Embryonic facial prominence (tissue), 1 donor: Measurements from ENCODE around the gene CARD10.
"Not testable (repeated sequence)": the region's sequence is repeated elsewhere in the genome, so short reads cannot be mapped to it uniquely, and the experiment has no call there.

Experiments
- DNase-seq: peaks from one replicate; pipeline ENCODE4 v3.0.0-alpha.2; 2016; ENCODE audit errors: extremely low spot score

The CARD10 gene

DNA sequence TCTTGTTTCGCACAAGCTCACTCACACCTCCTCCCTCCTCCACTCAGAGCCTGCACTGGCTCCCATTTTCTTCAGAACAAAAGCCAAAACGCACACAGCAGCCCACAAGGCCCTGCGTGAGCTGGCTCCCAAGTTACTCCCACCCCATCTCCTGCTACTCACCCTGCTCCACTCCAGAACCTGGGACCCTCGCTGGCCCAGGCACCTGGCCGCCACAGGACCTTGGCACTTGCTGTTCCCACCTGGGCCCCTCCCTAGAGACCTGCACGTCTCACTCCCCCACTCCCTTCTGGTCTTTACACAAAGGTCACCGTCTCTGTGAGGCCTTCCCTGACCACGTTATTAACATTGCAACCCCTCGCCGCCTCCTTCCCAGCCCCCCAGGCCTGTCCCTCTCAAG lies 32.1 kb downstream of the CARD10 start:
- DNase-seq: no peak

DNA sequence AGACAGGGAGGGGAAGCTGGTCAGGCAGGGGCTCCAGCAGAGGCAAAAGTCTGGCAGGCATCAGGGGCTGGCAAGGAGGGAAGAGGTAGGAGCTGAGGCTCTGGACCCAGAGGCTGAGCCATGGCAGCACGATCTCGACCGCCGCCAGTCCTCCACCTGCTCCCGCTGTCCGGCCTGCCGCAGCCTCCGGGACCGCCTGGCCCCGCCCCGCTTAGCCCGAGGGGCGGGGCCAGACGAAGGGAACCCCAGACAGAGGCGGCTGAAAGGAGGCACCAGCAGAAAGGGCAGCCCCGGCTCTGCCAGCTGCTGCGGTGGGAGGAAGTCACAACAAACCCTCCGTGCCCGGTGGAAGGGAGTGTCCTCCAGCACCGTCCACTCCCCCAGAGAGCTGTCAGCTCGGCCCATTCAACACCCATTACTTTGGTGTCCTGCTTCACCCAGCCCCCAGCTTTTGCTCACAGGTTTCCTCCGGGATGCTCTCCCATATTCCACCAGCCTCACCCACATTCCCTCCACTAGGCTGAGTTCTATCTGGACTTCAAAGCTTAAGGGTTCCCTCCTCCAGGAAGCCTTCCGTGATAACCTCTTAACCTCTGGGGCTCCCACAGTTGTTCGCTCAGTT lies 32.9 kb downstream of the CARD10 start, which contains the start of gene MFNG:
Gene MFNG (minus strand): TSS at position 161 of the 622 bp plus-strand sequence. CDS start 207 bp downstream, outside the sequence.
- no peak for DNase-seq

DNA sequence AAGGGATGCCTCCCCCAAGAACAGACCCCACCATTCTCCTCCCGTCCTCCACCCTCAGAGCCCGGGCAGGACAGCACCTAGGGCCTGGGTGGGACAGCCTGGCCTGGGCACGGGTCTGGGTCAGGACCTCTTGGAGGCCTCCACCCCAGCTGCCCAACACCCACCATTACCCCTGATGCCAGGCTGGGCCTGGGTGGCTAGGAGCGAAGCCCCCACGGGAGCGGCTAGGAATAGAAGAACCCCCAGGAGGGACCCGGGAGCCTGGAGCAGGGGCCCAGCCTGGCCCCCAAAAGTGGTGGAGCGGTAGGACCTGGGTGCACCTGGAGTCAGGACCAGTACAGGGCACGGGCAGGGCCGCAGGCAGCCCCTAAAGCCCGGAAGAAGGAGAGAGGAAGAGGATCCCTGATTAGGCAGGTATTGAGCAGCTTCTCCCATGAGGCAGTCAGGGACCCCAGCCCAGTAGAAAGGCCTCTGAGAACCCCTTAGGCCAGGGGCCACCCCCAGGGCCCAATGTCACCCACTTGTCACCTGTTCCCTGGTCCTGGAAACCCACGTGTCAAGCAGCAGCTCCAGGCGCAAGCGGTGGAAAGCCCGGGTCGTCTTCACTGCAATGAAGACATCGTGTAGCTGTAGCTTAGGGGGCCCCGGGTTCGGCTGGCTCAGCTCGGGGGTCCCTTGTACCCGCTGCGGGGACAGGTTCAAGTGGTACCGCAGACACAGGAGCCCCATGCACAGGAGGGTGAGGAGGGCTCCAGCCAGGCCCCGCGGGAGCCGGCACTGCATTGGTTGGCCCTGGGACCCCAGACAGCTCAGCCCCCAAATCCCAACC lies 33.6 kb downstream of the CARD10 start:
- no peak for DNase-seq

DNA sequence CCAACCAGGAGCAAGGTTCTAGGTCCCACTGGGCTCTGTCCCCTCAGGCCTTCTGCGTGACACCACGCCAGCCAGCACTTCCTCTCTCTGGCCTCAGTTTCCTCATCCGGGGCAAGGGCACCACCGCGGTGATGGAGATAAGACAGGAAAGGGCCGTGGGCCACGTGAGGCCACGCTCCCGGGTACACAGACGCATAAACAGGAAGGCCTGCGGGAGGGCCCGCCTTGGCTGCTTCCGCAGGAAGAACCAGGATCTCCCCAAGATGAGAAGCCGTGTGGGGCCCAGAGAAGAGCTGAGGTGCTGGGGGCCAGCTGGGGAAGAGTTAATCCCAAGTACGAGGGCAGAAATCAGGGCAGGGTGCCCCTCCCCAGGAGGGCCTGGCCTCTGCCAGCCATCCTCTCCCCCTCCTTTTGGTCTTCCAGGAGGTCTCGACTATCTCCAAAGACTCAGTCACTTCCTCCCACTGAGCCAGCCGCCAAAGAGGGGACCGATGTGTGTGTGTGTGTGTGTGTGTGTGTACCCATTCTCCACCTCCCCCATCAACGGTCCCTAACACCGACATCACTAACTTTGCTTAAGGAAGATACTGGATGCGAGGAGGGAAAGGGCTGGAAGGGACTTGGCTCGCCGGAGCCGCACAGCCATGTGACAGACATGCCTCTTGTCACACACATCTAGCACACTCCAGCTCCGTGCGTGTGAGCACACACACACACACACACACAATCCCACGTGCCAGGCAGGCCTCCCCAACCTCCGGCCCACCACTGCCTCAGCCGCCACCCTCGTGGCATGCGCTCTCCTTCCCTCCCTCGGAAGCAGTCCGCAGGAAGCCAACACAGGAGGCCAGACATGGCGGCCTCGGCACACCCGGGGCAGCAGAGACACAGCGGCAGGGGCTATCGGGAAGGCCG lies 34.5 kb downstream of the CARD10 start:
- DNase-seq: no peak

DNA sequence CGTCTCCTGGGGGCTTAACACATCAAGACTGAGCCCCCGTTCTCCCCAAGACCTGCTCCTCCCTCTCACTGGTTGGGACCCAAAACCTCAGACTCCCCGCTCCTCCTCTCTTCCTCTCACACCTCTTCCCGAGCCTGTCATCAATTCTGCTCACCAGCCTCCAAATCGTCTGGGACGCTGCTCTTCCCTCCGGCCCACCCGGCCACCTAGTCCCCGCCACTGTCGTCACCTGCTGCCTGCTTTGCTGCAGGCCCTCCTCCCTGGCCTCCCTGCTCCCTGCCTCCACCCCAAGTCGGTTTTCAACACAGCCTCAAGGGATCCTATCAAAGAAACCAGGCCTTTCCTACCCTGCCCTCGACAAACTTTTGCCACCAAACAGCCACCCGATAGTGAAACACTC lies 36.2 kb downstream of the CARD10 start:
- DNase-seq: no peak

DNA sequence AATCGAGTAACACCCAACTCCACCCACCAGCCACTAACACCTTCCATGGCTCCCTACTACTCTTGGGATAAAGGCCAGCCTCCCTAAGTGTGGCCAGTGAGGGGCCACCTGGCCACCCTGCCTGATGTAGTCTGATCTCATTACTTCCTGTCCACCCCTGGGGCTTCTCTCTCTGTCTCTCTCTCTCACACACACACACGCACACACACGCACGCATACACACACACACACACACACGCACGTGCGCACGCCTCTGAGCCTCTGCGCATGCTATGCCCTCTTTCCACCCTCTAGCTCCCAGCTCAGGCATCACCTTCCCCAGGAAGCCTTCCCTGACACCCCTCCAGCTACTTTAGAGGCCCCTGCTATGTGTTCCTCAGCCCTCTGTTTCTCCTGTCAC lies 37.0 kb downstream of the CARD10 start:
- DNase-seq: no peak

DNA sequence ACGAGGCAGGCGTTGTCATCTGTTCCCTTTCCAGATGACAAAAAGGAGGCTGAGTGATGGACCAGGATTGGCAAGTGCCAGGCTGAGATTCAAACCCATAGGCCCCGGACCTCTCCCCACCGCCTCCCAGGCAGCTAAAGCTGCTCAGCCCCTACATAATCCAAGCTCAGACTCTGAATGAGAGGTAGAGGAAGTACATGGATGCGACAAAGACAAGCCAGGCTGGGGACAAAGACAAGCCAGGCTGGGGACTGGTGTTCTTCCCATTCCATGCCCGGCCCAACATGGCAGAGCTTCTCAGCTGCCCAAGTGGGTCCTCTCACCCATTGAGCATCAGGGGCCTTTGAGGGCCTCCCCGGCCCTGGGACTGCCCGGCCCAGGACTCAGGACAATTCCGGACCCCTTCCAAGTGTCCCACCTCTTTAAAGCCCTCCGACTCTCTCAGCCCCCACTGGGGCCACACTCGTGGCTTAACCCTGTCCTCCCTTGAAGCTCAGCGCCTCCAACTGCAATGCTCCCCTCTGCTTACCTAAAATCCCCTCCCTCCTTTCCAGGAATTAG lies 37.8 kb downstream of the CARD10 start:
- DNase-seq: no peak

DNA sequence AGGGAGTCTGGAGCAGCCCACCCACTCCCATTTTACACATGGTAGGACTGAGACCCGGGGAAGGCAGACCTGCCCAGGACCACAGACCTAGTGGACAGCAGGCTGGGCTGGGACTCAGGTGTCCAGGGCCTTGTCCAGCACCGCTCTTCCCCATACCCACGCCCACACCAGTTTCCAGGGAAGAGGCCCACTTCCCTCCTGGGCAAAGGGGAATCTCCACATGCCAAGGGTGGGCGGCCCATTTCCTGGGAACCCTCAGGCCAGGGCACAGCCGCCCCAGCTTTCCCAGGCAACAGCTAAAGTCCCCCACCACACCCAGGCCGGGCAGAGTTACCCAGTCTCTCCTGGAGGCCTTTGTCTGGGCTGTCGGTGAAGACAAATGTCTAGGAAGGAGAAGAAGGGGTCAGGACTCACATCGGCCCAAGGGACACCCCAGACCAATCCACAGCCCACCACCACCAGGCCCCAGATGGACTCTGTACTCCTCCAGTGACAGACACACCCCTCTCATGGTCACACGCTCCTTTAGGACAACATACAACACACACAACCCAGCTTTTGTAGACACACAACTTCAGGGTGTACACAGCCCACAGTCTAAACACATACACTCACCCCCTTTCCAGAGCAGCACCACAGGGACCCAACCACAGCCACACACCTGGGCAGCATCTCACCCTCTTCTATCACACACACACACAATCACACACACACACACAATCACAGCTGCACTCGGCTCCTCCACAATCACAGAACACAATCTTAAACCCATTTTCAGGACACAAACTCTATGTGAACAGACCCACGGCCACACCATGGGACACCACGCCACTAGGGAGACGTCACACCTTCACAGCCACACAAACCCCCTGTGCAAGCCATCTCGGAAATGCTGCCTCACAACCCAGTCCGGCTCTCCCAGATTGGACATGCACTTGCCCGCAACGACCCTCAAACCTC lies 38.5 kb downstream of the CARD10 start:
- no peak for DNase-seq

DNA sequence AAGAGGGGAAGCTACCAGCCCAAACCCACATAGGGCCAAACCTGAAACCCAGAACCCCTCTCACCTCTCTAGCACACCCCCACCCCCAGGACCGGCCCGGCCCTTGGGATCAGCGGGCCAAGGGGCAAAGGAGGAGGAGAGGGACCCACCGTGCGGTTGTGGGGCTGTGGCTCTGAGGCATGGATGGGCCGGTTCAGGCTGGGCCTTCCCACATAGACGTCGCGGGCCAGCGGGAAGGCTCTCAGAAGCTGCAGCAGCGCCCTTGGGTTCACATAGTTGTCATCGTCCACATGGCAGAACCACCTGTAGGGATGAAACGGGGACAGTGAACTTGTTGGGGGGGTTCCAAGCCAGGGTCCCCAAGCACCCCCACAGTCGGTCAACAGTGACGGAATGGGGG lies 40.0 kb downstream of the CARD10 start:
- DNase-seq: no peak

DNA sequence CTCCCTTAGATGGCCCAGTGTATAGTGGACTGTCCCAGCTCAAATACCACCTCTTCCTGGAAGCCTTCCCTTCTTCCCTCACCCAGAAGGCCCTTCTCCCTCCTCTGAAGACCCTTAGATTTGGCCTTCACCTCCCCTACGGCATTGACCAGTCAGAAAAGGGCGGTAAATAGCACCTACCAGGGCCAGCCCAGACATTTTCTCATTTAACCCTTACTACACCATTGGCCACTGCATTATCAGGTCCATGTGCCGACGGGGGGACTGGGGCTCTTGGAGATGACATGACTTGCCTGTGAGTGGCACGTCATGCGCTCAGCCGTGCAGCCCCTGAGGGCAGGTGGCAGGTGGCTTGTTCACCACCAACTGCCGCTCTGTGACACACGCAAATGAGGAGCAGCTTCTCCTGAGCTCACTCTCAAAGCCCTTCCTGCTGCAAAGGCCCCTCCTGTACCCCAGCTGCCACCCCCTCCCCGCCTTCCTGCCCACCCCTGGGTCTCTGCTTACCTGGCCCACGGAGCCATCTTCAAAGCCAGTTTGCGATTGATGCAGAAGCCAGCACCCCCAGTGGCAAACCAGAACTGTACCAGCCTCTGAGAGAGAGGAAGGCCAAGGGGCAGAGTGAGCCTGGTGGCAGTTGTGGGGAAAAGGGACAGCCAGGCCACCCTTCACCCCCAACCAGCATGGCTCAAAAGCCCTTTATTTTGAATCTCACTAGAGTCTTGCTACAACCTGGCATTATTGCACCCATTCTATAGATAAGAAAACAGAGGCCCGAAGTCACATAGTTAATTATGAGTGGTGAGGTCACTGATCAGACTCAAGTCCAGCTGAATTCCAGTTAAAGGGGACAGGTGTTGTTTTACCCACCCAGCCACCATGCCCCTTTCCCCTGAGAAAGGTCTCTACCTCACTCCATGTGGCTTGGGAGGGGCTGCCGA lies 42.6 kb downstream of the CARD10 start:
- no peak for DNase-seq

DNA sequence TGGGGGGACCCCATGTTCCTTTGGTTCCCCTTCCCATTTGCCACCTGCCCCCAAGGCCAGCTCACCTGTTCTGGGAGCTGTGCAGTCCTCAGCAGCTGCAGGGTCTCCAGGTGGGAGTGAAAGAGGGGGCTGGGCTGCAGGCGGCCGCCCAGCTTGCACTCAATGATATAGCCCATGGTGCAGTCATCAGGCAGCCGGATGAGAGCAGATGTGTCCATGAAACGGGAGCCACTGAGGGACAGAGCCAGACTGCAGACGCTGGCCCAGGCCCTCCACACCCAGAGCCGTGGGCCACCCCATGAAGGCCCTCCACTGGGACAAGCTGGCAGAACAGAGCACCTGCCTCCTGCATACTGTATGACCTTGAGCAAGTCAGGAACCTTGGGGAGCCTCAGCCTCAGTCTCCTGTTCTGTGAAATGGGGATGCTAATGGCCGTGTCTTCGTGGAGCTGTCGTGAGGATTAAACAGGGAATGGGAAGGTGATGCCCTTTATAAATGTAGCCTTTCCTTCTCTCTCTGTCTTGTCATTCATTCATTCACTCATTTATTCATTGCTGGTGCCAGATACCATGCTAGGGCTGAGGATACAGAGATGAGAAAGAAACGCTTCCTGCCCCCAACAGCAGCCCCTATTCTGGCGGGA lies 44.6 kb downstream of the CARD10 start:
- DNase-seq: no peak

DNA sequence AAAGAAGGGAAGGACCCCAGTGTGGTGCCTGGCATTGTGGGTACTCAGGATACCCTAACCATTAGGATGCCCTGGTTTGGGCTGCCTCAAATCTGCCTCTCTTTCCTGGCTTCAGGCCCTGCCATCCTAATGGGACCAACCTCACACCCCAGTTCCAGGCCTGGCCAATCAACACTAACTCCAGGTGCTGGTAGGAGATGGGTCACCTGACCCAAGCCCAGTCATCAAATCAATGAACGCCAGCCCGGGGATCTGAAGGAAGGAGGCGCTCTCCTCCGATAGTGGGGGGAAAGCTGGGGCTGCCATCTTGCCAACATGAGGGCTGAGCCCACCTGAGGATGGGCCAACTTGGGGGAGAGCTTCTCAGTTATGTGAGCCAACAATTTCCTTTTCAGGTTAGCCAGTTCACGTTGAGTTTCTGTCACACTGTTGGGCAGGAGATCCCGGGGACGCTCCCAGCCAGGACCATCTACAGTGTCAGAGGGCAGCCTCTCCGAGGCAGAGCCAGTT lies 45.7 kb downstream of the CARD10 start:
- no peak for DNase-seq

DNA sequence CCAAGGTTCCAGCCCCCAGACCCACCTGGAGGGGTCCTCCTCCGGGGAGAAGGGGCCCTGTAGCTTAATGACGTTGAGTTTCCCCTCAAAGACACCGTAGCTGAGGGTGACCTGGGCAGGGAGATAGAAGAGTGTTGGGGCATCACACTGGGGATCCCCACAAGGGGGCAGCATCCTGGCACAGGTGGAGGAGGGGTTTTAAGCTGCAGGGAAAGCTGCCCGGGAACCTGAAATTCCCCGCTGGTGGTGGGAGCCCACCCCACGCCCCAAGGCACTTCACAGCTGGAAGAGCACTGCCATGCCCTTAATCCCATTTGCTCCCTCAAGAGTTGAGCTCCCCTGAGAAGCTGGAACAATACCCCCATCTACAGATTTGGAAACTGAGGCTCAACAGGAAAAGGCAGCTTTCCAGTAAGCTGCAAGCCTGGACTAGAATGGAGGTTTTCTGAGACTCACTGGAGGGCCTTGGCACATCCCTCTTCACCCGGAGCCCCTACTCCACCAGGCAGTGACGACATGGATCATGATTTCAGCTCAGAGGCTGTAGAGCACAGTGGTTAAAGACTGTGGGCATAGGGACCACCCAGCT lies 46.7 kb downstream of the CARD10 start:
- DNase-seq: no peak

DNA sequence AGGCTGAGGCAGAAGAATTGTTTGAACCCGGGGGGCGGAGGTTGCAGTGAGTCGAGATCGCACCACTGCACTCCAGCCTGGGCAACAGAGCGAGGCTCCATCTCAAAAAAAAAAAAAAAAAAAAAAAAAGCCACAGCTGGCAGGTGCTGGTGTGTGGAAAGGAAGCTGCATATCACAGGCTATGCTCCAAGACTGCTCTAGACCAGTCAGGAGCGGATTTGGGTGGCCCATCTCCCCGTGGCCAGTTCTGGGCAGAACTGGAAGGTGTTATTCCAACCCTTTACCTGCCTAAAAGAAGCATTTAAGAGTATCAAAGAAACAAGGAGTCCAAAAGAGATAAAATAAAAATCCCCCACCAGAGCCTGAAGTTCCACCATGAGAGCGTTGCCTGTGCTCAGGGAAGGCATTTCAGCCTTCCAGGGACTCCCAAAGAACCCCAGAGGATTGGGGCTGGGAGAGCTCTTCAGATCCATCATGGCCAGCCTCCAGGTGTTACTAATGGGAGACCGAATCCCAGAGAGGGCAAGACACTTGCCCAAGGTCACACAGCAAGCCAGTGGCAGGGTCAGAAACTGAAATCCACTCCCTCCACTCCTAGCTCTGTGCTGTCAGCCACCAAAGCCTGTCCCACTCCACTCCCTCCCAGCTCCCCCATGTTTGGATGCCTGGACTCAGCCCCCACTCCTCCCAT lies 47.3 kb downstream of the CARD10 start:
- no peak for DNase-seq

DNA sequence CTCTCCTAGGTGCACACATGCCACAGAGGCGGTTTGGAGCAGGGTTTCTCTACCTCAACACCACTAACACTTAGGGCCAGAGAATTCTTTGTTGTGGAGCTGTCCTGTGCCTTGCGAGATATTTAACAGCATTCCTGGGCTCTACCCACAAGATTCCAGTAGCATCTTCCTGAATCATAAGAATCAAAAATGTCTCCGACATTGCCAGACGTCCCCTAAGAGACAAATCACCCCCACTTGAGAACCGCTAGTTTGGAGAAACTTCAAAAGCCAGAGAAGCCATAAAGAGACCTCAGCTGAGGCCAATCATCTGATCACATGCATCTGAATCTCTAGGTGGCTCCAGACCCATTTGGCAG lies 49.1 kb downstream of the CARD10 start:
- no peak for DNase-seq

DNA sequence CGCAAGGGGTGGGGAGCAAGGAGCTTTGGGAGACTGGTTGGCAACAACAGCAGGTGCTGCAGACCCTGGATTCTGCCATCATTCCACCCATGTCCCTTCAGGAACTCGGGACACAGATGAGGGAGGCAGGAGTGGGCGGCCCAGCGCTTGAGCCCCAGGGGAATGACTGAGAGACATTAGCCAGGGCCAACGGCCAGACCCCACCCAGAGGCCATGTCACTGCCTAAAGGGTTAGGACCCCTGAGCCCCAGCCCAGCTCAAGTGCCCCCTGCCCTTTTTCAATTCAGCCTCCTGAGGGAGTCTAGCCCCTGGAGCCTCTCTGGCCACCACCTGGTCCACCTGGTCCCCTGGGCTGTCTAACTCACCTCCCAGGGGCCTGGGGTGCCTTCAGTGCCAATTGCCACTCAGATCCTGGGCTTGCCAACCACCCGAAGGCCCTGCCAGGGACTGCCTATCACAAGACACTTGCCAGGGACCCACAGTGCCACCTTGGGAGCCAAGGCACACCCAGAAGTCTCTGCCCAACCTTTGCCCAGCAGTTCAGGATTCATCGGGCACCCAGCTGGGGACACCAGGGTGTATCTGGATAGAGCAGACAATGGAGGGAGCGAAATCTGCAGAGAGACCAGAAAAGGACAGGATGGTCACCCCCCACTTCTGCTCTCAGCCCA lies 49.7 kb downstream of the CARD10 start:
- no peak for DNase-seq

DNA sequence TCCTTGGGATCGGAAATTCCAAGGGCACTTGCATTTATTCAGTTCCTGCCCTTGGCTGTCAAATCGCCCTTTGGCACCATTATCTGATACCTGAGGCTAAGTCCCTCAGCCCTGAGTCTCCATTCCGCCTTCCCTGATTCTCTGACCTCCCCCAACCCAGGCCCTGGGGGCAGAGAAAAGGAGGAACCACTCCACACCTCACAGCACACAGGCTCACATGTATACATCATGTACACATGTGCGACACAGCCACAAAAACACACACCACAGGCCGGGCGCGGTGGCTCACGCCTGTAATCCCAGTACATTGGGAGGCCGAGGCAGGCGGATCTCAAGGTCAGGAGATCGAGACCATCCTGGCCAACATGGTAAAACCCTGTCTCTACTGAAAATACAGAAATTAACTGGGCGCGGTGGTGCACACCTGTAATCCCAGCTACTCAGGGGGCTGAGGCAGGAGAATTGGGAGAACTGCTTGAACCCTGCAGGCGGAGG lies 51.0 kb downstream of the CARD10 start:
- not testable (repeated sequence) for DNase-seq
